HG03025 (cell line): ENCODE measurements around the gene TACR1.
"Not testable (repeated sequence)": the region's sequence is repeated elsewhere in the genome, so short reads cannot be mapped to it uniquely, and the experiment has no call there.

Source experiments
- ATAC-seq: cut with Tn5 transposase; IDR thresholded peaks from one replicate; pipeline ENCODE4 v1.9.1; 2021; ENCODE audit warnings: mild to moderate bottlenecking, moderate library complexity; ENCODE audit not compliant: unreplicated experiment, low FRiP score

TACR1 gene

DNA sequence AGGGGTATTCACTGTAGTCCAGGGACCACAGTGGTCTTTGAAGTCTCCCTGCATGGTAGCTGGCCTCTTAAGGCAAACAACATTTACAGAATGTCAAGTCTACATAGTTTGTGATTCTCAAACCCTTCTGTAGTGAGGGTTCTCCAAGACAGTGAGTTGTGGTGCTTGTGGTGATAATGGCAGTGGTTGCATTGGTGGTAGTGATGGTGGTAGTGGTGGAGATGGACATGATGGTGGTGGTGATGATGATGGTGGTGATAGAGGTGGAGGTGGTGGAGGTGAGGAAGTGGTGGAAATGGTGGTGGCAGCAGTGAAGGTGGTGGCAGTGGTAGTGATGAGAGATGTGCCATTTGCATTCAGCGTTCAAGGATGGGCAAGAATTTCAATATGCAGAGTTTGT lies 104.9 kb downstream of the TACR1 start:
- no peak for ATAC-seq

DNA sequence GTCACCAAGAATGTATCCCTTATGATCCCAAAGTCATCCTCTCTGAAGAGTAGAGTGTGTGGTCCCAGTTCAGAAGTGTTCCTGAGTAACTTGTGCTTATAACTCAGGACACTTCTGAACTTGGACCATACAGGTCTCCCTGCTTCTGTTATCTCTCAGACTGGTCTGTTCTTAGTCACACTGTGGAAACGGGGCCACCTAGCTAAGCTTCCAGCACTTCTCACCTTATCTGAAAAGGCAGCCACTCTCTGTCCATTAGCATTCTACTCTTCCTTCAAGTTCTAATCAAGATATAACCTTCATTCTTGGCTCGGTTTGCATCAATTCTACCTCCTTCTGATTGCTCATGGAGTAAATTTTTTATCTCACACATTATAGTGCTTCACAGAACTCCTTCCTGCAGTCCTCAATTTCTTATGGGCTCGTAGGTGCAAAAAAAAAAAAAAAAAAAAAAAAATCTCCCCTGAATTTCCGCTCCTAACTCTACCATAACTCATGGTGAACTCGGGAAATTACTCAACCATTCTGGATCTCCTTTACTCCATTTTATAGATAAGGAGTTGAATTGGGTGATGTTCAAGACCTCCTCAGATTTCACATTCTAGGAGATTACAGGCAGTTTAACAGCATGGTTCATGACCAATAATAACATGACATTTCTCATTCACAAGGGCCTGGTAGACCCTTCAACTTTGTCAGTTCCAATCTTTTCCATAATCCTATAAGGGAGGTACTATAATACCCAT lies 108.4 kb downstream of the TACR1 start:
- no peak for ATAC-seq

- ATAC-seq: no peak
Observed at GRCh38 chr2:75089471-75089870, 109.8 kb downstream of the TACR1 start.

DNA sequence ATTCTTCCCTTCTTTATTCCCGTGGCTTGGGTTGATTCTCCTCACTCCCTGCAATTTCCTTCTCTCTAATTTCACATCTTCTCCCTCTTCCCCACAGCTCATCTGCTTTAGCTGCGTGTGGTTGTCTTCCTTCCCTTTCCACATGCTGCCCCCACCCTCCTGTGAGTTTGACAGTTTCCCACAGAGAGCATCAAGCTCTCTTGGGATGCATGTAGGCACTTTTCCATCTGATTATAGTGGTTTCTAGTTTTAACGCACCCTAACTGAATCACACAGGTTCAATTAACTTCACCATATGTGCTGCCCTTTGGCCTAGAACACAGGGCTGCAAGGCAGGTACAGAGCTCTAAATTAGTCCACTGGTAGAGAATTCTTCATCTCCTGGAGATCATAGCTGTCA lies 110.5 kb downstream of the TACR1 start:
- no peak for ATAC-seq

DNA sequence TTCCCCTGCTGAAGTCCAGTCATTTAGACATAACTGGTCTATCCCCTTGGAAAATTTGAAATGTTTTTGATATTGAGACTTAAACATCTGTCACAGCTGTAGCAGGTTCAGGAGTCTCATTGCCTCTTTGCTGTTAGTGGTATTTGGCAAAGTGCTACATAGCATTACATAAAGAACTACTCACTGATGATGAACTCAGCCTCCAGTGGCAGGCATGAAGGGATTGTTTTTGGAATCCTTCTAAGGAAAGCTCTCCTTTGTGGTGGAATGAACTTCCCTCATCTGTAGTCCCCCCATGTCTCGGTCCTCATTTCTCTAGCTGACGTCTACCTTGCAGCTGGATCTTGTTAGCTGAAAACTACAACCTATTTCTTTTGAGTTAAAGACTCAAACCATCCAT lies 111.6 kb downstream of the TACR1 start:
- ATAC-seq: no peak

DNA sequence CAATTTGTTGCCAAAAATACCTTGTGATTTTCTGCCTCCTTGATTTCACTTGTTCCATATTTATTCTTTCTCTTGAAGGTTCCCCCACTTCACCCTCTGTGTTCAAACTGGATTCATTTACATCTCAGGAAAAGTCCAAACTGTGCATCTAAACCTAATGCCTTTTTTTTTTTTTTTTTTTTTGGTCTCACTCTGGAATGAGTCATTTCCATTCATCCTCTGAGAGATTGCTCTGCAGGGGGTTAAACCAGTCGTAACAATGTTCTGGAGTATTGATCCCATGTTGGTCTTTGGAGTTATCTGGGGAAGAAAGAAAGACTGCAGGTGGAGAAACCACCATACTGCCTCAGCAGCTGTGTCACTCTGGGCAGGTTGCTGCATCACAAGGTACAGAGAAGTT lies 119.7 kb downstream of the TACR1 start:
- ATAC-seq: no peak

DNA sequence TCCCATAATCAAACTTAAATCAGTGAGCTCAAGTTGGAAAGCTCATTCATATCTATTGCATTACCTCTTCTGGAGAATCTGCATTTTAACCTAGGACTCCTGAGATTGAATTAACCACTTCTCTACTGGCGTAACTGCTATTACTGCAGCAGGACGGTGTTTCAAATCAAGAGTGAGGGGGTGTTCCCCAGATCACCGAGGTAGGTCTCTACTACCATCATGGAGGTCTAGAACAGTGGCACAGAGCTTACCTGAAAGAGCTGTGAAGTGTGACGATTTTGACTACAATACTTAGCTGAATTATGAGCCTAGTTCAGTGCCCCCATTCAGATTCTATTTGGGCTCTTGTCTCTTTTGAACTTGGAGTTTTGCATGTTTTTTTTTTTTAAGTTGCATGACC lies 121.4 kb downstream of the TACR1 start:
- no peak for ATAC-seq

GRCh38 chr2:75076088-75076487 lies 123.2 kb downstream of the TACR1 start:
- ATAC-seq: no peak

DNA sequence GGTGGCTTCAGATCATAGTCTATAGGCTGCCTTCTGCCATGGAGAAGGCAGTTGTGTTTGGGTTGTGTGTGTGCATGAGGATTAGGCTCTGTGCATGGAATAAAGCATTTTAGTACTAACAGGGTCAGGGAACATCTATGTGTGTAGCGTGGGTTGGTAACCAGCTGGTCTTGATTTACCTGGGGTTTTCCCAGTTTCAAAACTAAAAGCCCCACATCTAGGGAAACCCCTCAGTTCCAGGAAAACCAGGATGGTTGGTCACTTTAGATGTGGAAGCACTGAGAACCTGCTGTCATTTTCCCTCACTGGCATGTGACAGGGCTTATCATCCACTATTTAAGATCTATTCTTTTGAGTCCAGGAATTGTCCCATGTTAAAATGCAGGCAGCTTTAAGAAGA lies 124.6 kb downstream of the TACR1 start:
- ATAC-seq: no peak

- no peak for ATAC-seq
Observed at GRCh38 chr2:75074228-75074627, 125.1 kb downstream of the TACR1 start.

DNA sequence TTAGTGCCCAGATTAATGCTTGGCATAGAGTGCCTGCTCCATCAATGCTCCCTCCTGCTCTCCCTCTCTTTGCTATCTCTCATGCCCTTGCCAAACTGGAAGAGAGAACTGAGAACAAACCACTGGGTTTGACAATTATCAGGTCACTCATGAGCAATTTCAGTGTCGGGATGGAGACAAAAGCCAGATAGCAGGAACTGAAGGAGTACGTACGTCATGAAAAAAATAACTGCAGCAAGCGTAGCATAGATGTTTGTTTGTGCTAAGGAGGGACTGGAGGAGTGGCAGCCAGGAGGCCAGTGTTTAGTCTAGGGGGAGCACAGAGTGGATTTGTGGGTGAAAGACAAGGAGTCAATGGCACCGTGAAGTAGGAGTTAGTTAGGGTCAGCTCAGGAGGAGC lies 127.6 kb downstream of the TACR1 start:
- no peak for ATAC-seq

DNA sequence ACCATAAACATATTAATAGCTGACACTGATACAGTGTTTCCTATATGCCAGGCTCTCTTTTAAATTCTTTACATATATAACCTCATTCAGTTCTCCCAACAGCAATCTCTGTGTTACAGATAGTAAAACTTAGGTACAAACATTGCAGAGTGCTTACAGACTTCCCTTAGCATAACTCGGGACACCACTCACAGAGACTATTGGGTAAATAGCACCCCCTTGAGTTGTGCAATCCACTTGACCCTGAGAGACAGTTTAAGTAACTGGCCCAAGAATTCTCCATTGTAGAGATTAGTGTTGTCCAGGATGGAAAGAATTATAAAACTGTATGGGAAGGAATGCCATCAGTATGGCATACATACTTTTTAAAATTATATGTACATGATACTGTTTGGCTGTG lies 130.8 kb downstream of the TACR1 start:
- no peak for ATAC-seq

- no peak for ATAC-seq
Observed at GRCh38 chr2:75067506-75067905, 131.8 kb downstream of the TACR1 start.

GRCh38 chr2:75066121-75066902 lies 133.0 kb downstream of the TACR1 start:
- ATAC-seq: no peak

DNA sequence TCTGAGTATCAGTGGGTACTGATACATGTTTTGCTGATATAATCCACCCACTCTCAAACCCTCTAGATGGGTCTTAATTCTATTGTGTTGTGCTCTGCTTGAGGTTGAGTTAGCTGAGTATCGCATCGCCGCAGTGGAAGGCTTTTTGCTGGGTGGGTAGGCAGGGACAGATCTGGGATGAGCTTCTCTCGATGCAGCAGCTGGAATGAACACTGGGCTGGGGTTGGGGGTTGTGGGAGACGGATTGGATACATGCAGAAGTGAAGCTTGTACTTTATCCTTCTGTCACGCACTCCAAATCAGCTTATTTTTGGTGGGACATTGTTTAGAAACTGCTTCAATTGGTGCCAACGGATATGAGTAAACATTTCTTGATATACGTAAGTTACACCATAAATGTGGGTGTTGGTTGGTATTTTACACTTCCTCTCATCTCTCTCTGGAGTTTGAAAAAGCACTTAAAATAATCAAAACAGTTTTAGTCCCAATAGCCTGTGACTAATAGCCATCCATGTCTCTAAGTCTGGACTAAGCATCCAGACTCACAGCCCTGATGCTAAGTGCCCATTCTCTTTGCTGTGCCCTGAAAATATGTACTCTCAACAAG lies 133.8 kb downstream of the TACR1 start:
- ATAC-seq: no peak

DNA sequence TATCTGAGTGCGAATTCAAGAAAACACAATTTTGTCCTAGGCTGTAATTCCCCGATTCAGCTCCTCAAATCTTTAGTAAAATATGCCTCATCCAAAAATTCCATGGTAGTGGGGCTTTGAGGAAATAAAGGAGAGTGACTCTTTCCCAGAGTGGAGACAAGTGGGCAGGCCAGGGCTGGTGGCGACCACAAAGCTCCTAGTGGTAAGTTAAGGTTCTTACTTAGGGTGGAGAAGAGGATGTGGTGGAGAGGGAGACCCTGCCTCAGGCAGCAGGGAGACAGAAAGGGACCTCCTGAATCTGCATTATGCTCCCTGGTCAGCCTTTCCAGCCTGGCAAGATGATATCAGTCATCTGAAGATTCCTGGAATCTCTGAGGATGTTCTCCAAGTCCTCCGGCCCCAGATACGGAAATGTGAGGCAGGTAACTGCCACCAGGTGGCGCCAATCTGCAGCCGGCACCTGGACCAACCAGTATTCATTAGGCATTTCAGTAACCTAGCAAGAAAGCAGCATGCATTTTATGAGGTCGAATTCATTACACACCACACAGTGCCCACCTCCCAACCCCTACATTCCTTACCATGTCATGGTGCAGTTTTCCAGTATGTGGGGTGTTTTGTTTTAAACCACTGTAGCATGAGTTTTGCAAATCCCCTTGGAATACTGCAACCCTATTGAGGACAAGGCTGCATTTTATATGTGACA lies 134.5 kb downstream of the TACR1 start:
- ATAC-seq: peak; percentile 86

GRCh38 chr2:75063906-75064305 lies 135.4 kb downstream of the TACR1 start:
- ATAC-seq: no peak

DNA sequence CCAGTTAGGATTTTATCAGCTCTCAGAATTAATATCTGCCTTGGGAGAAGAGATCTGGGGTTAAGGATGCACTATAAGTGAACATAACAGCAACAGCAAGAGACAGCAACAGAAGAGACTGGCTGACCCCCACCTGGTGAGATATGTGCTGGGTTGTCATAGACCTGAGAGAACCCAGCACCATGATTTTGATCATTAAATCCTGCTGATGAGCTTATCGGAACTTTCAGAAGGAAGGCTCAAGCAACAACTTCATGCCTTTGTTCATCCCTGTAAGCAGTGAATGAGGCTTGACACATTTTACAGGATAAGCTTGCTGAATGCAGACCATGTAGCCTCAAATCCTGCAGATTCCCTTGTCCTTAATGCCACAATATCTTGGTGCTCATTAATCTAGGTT lies 140.9 kb downstream of the TACR1 start:
- ATAC-seq: no peak

- ATAC-seq: not testable (repeated sequence)
Observed at GRCh38 chr2:75057150-75057549, 142.2 kb downstream of the TACR1 start.

DNA sequence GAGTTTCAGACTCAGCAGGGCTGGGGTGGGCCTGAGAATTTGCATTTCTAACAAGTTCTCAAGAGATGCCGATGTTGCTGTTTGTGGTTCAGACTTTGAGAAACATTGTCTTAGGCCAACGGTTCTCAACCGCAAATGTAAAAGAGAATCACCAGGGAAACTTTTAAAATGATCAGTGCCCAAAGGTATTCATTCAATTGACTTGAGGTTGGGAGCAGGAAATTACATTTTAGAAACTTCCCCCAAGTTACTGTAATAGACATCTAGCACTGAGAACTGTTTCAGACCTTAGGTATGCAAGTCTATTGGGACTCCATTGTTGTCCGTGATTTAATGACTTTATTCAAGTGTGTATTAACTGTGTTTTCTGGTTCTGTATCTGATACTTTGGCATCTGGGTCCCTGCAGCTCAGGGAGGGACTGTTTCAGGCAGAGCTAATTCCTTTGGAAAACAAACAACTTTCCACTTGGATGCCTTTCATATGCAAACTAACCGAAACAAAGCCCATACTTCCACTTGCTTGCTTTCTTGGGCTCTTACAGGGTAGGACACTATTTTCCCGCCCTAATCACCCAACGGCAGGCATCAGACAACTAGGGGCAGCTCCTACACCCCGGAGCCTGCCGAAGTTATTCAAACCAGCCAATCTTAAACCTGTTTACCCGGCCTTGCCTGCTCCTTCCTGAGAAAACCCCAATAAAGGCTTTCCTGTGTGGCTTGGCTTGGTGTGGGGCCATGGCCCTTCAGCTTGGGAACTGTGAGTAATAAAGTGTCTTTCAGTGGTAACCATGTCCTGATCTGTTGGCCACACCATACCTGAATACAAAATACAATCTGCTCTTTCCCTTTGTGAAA lies 143.3 kb downstream of the TACR1 start:
- peak; percentile 45 for ATAC-seq
